Measurements from ENCODE around the gene KAT2A. TPM values are rescaled to one million over a fixed set of nuclear protein-coding genes. Genes with fewer than 3 reads are reported as not detected.

The KAT2A gene
- total RNA-seq, 1 experiment from 2014 or later, result 41.2 TPM

DNA sequence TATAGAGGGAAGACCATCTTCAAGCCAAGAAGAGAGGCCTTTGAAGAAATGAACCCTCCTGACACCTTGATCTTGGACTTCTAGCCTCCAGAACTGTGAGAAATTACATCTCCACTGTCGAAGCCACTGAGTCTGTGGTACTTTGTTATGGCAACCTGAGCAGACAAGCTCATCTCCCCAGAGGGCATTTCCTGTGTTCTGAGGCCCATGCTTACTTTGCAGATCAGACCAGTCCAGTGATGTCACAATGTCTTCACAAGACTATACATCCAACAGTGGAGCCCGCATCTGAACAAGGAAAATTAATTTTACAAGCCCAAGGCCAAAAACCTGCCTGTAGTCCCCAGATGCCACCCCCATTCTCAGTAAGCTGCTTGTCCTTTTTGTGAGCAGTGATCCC, 56.0 kb downstream of the KAT2A start:
- no peaks in the 10 kb centered on the region for H3K27me3 ChIP-seq (ENCODE audit: insufficient read depth, low read length)
- no peaks in the 10 kb centered on the region for H3K79me2 ChIP-seq (ENCODE audit: insufficient read depth, low read length)
- ChIA-PET RAD21 (ENCODE audit: low non-redundant PET in 1 of 2, low total read pairs in 2 of 2, uncharacterized antibody in 2 of 2, unreplicated experiment in 2 of 2) (no interaction called here), POLR2A (no interaction called here), CTCF (interaction anchor here (1.3 kb wide), 1 partner anchor 9 kb away, joined by 4 read pairs; no protein-coding TSS in a partner anchor)
- H3K9me3 ChIP-seq (ENCODE audit: control insufficient read depth in 1 of 2, insufficient read depth in 1 of 2, low read depth in 1 of 2, low read length in 2 of 2), result no peaks in the 10 kb centered on the region
- H3K4me3 ChIP-seq (replicated peaks in 1 of 2; ENCODE audit: low read depth in 1 of 2, low read length in 2 of 2), result no peak overlapping the region
- no peaks in the 10 kb centered on the region for H4K20me1 ChIP-seq (ENCODE audit: insufficient read depth)
- H3K4me1 ChIP-seq (ENCODE audit: control insufficient read depth in 1 of 2, insufficient read depth in 2 of 2, low read length in 2 of 2), result peaks cover 2 to 9% of the 10 kb centered on the region in 2 experiments; a peak in 1 of 4 replicates
- no peak overlapping the region for H3K27ac ChIP-seq (ENCODE audit: low read depth, low read length)
- no peak for TF ChIP-seq FOSL1 (IDR thresholded peaks at IDR 0.05; ENCODE audit: low read depth)
- TF ChIP-seq, protein P1, sequence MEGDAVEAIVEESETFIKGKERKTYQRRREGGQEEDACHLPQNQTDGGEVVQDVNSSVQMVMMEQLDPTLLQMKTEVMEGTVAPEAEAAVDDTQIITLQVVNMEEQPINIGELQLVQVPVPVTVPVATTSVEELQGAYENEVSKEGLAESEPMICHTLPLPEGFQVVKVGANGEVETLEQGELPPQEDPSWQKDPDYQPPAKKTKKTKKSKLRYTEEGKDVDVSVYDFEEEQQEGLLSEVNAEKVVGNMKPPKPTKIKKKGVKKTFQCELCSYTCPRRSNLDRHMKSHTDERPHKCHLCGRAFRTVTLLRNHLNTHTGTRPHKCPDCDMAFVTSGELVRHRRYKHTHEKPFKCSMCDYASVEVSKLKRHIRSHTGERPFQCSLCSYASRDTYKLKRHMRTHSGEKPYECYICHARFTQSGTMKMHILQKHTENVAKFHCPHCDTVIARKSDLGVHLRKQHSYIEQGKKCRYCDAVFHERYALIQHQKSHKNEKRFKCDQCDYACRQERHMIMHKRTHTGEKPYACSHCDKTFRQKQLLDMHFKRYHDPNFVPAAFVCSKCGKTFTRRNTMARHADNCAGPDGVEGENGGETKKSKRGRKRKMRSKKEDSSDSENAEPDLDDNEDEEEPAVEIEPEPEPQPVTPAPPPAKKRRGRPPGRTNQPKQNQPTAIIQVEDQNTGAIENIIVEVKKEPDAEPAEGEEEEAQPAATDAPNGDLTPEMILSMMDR (IDR thresholded peaks at IDR 0.05 in 2 of 3, conservative IDR thresholded peaks at IDR 0.05 in 1 of 3; ENCODE audit: borderline replicate concordance in 1 of 3, insufficient read depth in 1 of 3, low read depth in 2 of 3, low read length in 2 of 3), result no peak
- TF ChIP-seq, protein P2, sequence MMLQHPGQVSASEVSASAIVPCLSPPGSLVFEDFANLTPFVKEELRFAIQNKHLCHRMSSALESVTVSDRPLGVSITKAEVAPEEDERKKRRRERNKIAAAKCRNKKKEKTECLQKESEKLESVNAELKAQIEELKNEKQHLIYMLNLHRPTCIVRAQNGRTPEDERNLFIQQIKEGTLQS (IDR thresholded peaks at IDR 0.05), result no peak
- no peak for TF ChIP-seq RAD21 (IDR thresholded peaks at IDR 0.05; ENCODE audit: low read depth)
- TF ChIP-seq SRF (IDR thresholded peaks at IDR 0.05; ENCODE audit: low read depth), result no peak
- TF ChIP-seq POLR2A (IDR thresholded peaks at IDR 0.05; ENCODE audit: borderline replicate concordance, extremely low read depth, insufficient read depth, insufficient read length), result no peak
- no peak for TF ChIP-seq SIN3A (IDR thresholded peaks at IDR 0.05; ENCODE audit: low read depth)
- TF ChIP-seq SP1 (IDR thresholded peaks at IDR 0.05; ENCODE audit: low read depth), result no peak
- TF ChIP-seq EGR1 (IDR thresholded peaks at IDR 0.05; ENCODE audit: low read depth), result no peak
- no peak overlapping the region for H3K9ac ChIP-seq (ENCODE audit: low read length)
- no TSS peak for BruUV-seq (replicated peaks)
- no peak for ATAC-seq
- no peak for DNase-seq (ENCODE audit: low read depth, low spot score)
- no peak overlapping the region for H3K4me2 ChIP-seq (ENCODE audit: low read length)
- no peak overlapping the region for H2AFZ ChIP-seq (ENCODE audit: low read depth, low read length, poor library complexity, severe bottlenecking)
- no peaks in the 10 kb centered on the region for H3K9me2 ChIP-seq (ENCODE audit: insufficient read depth)
- no peaks in the 10 kb centered on the region for H3K36me3 ChIP-seq (ENCODE audit: control insufficient read depth in 1 of 2, insufficient read depth in 2 of 2, low read length in 2 of 2)
- intact Hi-C loops (cut with micrococcal nuclease), result no loop called here

Other genes with a start within 250 kb of the KAT2A start
- 222 TPM for gene ACLY, start 202.4 kb downstream of the KAT2A start, total RNA-seq (2021; ENCODE audit: unreplicated experiment)
- gene ODAD4, start 190.8 kb downstream of the KAT2A start, total RNA-seq (2021; ENCODE audit: unreplicated experiment), result 0.98 TPM
- gene CNP, start 154.6 kb downstream of the KAT2A start, total RNA-seq (2021; ENCODE audit: unreplicated experiment), result 51.2 TPM
- gene DNAJC7, start 103.9 kb downstream of the KAT2A start, total RNA-seq (2021; ENCODE audit: unreplicated experiment), result 113 TPM
- gene NKIRAS2, start 101.3 kb downstream of the KAT2A start, total RNA-seq (2021; ENCODE audit: unreplicated experiment), result 26.4 TPM
- gene C17orf113, start 70.8 kb downstream of the KAT2A start, total RNA-seq (2021; ENCODE audit: unreplicated experiment), result 2.3 TPM
- gene ZNF385C, start 22.9 kb downstream of the KAT2A start, total RNA-seq (2021; ENCODE audit: unreplicated experiment), result 1.1 TPM
- 1.2 TPM for gene DHX58, start 8.7 kb downstream of the KAT2A start, total RNA-seq (2021; ENCODE audit: unreplicated experiment)
- gene HSPB9, start 1.4 kb upstream of the KAT2A start, total RNA-seq (2021; ENCODE audit: unreplicated experiment), result not detected
- 115 TPM for gene RAB5C, start 33.6 kb upstream of the KAT2A start, total RNA-seq (2021; ENCODE audit: unreplicated experiment)
- gene KCNH4, start 59.8 kb upstream of the KAT2A start, total RNA-seq (2021; ENCODE audit: unreplicated experiment), result not detected
- gene HCRT, start 64.1 kb upstream of the KAT2A start, total RNA-seq (2021; ENCODE audit: unreplicated experiment), result not detected
- 13.2 TPM for gene GHDC, start 73.1 kb upstream of the KAT2A start, total RNA-seq (2021; ENCODE audit: unreplicated experiment)
- gene STAT5B, start 155.0 kb upstream of the KAT2A start, total RNA-seq (2021; ENCODE audit: unreplicated experiment), result 7.1 TPM
- 0.91 TPM for gene STAT5A, start 167.1 kb upstream of the KAT2A start, total RNA-seq (2021; ENCODE audit: unreplicated experiment)